K562 (cell line): ENCODE measurements around the gene PDE2A. TPM values are rescaled to one million over a fixed set of nuclear protein-coding genes. Genes with fewer than 3 reads are reported as not detected.

ENCODE experiments used
- BHLHE40 ChIP-seq: IDR thresholded peaks from 2 replicates; pipeline ENCODE4 v1.6.1; 2011; ENCODE audit warnings: low read length, improper control_type of control experiment
- BRD9 ChIP-seq: fragments of 450-650 bp; IDR thresholded peaks from 2 replicates; pipeline ENCODE4 v1.6.1; 2018; ENCODE audit warnings: low read depth; ENCODE audit not compliant: partially characterized antibody
- CBX8 ChIP-seq: fragments of 200-600 bp; sonication (generic); IDR thresholded peaks from 2 replicates; pipeline ENCODE4 v1.6.1; 2012; ENCODE audit warnings: borderline replicate concordance, mixed run types, low read depth, mild to moderate bottlenecking, moderate library complexity, mixed read lengths, low read length, control low read depth, inconsistent platforms; ENCODE audit not compliant: poor library complexity, severe bottlenecking; ENCODE audit errors: extremely low read depth
- ETV5 ChIP-seq: sonication (generic); formaldehyde crosslinking; IDR thresholded peaks from 2 replicates; pipeline ENCODE4 v1.4.0; 2020; ENCODE audit warnings: low read depth, mild to moderate bottlenecking, missing genetic modification reagents
- FOXM1 ChIP-seq, 2 experiments: fragments of 450-650 bp in 1 of 2; sonication (generic) in 1 of 2; formaldehyde crosslinking in 1 of 2; IDR thresholded peaks; 2 replicates each; pipeline versions ENCODE4 v1.6.1 to v1.9.0; 2017 to 2022; ENCODE audit warnings: low read depth in 2 of 2, mild to moderate bottlenecking in 2 of 2, missing genetic modification reagents in 1 of 2, moderate library complexity in 1 of 2
- HNRNPUL1 ChIP-seq: fragments of 200-400 bp; formaldehyde crosslinking; IDR thresholded peaks from 2 replicates; pipeline ENCODE4 v1.6.1; 2017; ENCODE audit warnings: low read length
- NRF1 ChIP-seq, 2 experiments: fragments of 450-650 bp; IDR thresholded peaks in 1 of 2; conservative IDR thresholded peaks in 1 of 2; 2 replicates each; pipeline ENCODE4 v1.6.1; 2014; ENCODE audit warnings: mild to moderate bottlenecking in 2 of 2
- POLR2A ChIP-seq: fragments of 450-650 bp; conservative IDR thresholded peaks from 2 replicates; pipeline ENCODE4 v1.6.1; 2016
- POLR2AphosphoS2 ChIP-seq: IDR thresholded peaks from 2 replicates; pipeline ENCODE4 v1.6.1; 2012; ENCODE audit warnings: low read length, improper control_type of control experiment
- PTRF ChIP-seq: fragments of 450-650 bp; IDR thresholded peaks from 2 replicates; pipeline ENCODE4 v1.6.1; 2016; ENCODE audit warnings: mild to moderate bottlenecking, missing genetic modification characterization, missing compliant biosample characterization
- PURB ChIP-seq: sonication (generic); formaldehyde crosslinking; IDR thresholded peaks from 2 replicates; pipeline ENCODE4 v1.9.0; 2021; ENCODE audit warnings: low read depth, mild to moderate bottlenecking, missing genetic modification reagents
- SMARCC2 ChIP-seq: fragments of 450-650 bp; IDR thresholded peaks from 2 replicates; pipeline ENCODE4 v1.6.1; 2017; ENCODE audit warnings: antibody characterized with exemption, moderate library complexity, mild to moderate bottlenecking, low read depth
- SP2 ChIP-seq: IDR thresholded peaks from 2 replicates; pipeline ENCODE4 v1.6.1; 2011; ENCODE audit warnings: mild to moderate bottlenecking, low read depth, low read length, moderate library complexity; ENCODE audit not compliant: poor library complexity, severe bottlenecking; ENCODE audit errors: extremely low read depth
- TEAD1 ChIP-seq, 2 experiments: fragments of 450-650 bp in 1 of 2; sonication (generic) in 1 of 2; formaldehyde crosslinking; IDR thresholded peaks; 2 replicates each; pipeline versions ENCODE4 v1.4.0 to v1.8.0; 2020 to 2022; ENCODE audit warnings: mild to moderate bottlenecking in 2 of 2, missing genetic modification reagents in 1 of 2
- ZNF175 ChIP-seq: fragments of 200-800 bp; sonication (Bioruptor generic); IDR thresholded peaks from 2 replicates; pipeline ENCODE4 v1.6.1; 2016; ENCODE audit warnings: low read depth, mild to moderate bottlenecking, missing genetic modification characterization, missing compliant biosample characterization
- polyA plus RNA-seq, 8 experiments: library from polyadenylated mRNA; depleted of rRNA in 4 of 8; stranded (reverse) in 5 of 8; unstranded in 3 of 8; fragments of >200 nt; fragmentation: Nextera tagmentation in 2 of 8; fragmentation: Illumina TruSeq in 1 of 8; extraction: Ambion mirVana in 2 of 8; extraction: Trizol in 1 of 8; gene quantifications; 2 replicates each; pipeline versions ENCODE4 v1.2.1 to v1.2.3, GENCODE V29; 2011 to 2014; ENCODE audit warnings: inconsistent platforms in 1 of 8, missing spikeins in 1 of 8
- total RNA-seq, 7 experiments: library from RNA; depleted of rRNA in 6 of 7; stranded (reverse); fragments of >200 nt in 6 of 7; fragmentation: Illumina TruSeq in 2 of 7; extraction: Trizol in 2 of 7; gene quantifications; 2 replicates each; pipeline versions ENCODE4 v1.2.1 to v1.2.3, GENCODE V29; 2011 to 2021; ENCODE audit warnings: low replicate concordance in 1 of 7
- TF ChIP-seq, protein P1 (sequence below), 2 experiments: fragments of 450-650 bp in 1 of 2; sonication (generic) in 1 of 2; formaldehyde crosslinking in 1 of 2; IDR thresholded peaks in 1 of 2; conservative IDR thresholded peaks in 1 of 2; 2 replicates each; pipeline versions ENCODE4 v1.6.1 to v1.8.1; 2016 to 2023; ENCODE audit warnings: mild to moderate bottlenecking in 2 of 2, moderate library complexity in 2 of 2, inconsistent platforms in 1 of 2, missing genetic modification reagents in 1 of 2
- TF ChIP-seq, protein P2 (sequence below): fragments of 450-650 bp; IDR thresholded peaks from 2 replicates; pipeline ENCODE4 v1.6.1; 2018; ENCODE audit warnings: mild to moderate bottlenecking, low read depth; ENCODE audit not compliant: partially characterized antibody
- TF ChIP-seq, protein P3 (sequence below), 2 experiments: fragments of 450-650 bp; IDR thresholded peaks; 2 replicates each; pipeline ENCODE4 v1.6.1; 2016

PDE2A gene
- total and polyA plus RNA-seq, 9 of the 15 experiments (the other 6 are each of a cell fraction or from before 2014, with no cell fraction given), result 0.07 to 15.2 (median 1.6) TPM; not detected in 1

DNA sequence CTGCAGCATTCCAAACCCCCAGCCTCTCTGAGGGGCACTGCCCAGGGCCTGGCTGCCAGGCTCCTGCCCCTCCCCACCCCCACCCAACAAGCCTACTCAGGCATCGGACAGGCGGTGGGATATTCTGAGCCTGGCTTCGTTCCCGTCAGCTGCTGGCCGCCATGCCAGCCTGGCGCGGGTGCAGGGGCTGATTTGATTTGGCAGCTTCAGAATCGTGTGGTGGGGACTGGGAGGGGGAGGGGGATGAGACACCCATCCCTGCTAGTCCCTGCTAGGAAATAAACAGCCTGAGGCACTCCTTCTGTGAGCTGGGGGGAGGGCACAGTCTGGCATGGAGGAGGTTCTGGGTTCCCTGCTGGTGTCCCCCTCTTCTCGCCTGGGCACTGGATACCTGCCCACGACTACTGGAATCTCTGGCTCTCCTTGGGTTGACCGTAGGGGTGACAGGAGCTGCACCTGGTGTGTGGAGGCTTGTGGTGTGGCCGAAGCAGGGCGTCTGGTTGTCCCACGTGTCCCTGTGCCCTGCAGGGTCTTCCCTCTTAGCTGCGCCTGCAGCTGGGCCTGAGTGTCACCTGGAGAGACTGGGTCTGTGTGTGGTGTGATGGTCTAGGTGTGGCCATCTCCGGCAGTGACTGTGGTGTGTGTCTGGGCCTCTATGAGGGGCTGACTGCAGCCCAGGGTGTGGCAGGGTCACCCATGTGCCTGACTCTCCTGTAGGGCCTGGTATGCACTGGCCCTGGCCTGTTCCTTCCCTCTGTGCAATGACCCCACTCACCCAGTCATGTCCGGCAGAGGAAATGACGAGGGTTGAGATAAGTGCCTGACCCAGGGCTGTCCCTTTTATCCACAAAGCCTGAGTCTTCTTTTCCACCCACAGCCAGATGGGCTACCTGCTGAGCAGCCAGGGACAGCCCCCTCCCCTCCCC, 42.2 kb downstream of the PDE2A start (continued):
- TF ChIP-seq SMARCC2 (no peak), ETV5 (CRISPR knock-in tag) (peak; percentile 86), PTRF (tag) (no peak), CBX8 (no peak), SP2 (no peak), POLR2A (peak; percentile 48; the same call in 1 of the 2 replicates), NRF1 (conservative IDR thresholded peaks at IDR 0.05 in 1 of 2, IDR thresholded peaks at IDR 0.05 in 1 of 2) (no peak), HNRNPUL1 (no peak), BRD9 (no peak), BHLHE40 (no peak), FOXM1 (IDR thresholded peaks at IDR 0.05; ENCODE audit: low read depth) (no peak), FOXM1 (CRISPR knock-in tag; IDR thresholded peaks at IDR 0.05; ENCODE audit: low read depth) (no peak), TEAD1 (CRISPR knock-in tag; IDR thresholded peaks at IDR 0.05) (peak in 1 of 2 experiments; percentile 88; a peak in 1 of 4 replicates), ZNF175 (CRISPR knock-in tag) (peak; percentile 64; the same call in 1 of the 2 replicates), PURB (CRISPR knock-in tag) (no peak), POLR2AphosphoS2 (no peak)
- TF ChIP-seq, protein P1, sequence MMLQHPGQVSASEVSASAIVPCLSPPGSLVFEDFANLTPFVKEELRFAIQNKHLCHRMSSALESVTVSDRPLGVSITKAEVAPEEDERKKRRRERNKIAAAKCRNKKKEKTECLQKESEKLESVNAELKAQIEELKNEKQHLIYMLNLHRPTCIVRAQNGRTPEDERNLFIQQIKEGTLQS (IDR thresholded peaks at IDR 0.05), result peak; percentile 32; the same call in 1 of the 2 replicates
- TF ChIP-seq, protein P1 (CRISPR knock-in tag; conservative IDR thresholded peaks at IDR 0.05), result no peak
- TF ChIP-seq, protein P2, sequence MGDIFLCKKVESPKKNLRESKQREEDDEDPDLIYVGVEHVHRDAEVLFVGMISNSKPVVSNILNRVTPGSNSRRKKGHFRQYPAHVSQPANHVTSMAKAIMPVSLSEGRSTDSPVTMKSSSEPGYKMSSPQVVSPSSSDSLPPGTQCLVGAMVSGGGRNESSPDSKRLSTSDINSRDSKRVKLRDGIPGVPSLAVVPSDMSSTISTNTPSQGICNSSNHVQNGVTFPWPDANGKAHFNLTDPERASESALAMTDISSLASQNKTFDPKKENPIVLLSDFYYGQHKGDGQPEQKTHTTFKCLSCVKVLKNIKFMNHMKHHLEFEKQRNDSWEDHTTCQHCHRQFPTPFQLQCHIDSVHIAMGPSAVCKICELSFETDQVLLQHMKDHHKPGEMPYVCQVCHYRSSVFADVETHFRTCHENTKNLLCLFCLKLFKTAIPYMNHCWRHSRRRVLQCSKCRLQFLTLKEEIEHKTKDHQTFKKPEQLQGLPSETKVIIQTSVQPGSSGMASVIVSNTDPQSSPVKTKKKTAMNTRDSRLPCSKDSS, result no peak
- TF ChIP-seq, protein P3, sequence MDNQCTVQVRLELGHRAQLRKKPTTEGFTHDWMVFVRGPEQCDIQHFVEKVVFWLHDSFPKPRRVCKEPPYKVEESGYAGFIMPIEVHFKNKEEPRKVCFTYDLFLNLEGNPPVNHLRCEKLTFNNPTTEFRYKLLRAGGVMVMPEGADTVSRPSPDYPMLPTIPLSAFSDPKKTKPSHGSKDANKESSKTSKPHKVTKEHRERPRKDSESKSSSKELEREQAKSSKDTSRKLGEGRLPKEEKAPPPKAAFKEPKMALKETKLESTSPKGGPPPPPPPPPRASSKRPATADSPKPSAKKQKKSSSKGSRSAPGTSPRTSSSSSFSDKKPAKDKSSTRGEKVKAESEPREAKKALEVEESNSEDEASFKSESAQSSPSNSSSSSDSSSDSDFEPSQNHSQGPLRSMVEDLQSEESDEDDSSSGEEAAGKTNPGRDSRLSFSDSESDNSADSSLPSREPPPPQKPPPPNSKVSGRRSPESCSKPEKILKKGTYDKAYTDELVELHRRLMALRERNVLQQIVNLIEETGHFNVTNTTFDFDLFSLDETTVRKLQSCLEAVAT (IDR thresholded peaks at IDR 0.05), result no peak
